Skin epidermis (tissue), 12 donors: ENCODE data around the gene TBCK.

Source experiments
- H3K27ac ChIP-seq, 21 experiments: fragments of 200-600 bp; sonication (generic) in 11 of 21; one replicate each; pipeline ENCODE4 v1.5.0; 2020; ENCODE audit warnings: mild to moderate bottlenecking in 3 of 21, inconsistent platforms in 2 of 21, moderate library complexity in 2 of 21
- H3K4me3 ChIP-seq, 7 experiments: fragments of 200-600 bp; sonication (generic) in 2 of 7; one replicate each; pipeline ENCODE4 v1.5.0; 2020; ENCODE audit warnings: inconsistent platforms in 2 of 7, mild to moderate bottlenecking in 2 of 7, moderate library complexity in 1 of 7

Gene TBCK

GRCh38 chr4:106032851-106033286 lies 283.1 kb downstream of the TBCK start:
- Histone ChIP-seq H3K27ac (no peak overlapping the region), H3K4me3 (no peak overlapping the region)

- Histone ChIP-seq H3K27ac (no peak overlapping the region), H3K4me3 (no peak overlapping the region)
Measured at GRCh38 chr4:106022454-106022853, 293.6 kb downstream of the TBCK start.

GRCh38 chr4:106021737-106022410 lies 294.1 kb downstream of the TBCK start:
- no peak overlapping the region for H3K4me3 ChIP-seq
- H3K27ac ChIP-seq, result no peak overlapping the region

GRCh38 chr4:106019771-106020170 lies 296.2 kb downstream of the TBCK start:
- H3K4me3 ChIP-seq, result no peak overlapping the region

GRCh38 chr4:106017975-106018374 lies 298.0 kb downstream of the TBCK start:
- Histone ChIP-seq H3K27ac (no peak overlapping the region), H3K4me3 (no peak overlapping the region)

More at GRCh38 chr4:106019771-106020170, 296.2 kb downstream of the TBCK start:
- H3K27ac ChIP-seq, result no peak overlapping the region

DNA sequence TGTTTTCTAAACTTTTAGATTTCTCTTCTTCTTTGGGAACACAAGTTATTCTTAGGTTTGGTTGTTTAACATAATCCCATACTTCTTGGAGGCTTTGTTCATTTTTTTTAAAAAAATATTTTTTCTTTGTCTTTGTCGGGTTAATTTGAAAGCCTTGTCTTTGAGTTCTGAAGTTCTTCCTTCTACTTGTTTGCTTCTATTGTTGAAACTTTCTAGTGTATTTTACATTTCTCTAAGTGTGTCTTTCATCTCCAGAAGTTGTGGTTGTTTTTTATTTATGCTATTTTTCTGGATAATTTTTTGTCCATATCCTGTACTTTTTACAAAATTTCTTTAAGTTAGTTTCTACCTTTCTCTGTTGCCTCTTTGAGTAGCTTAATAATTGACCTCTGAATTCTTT lies 304.6 kb downstream of the TBCK start:
- Histone ChIP-seq H3K27ac (no peak overlapping the region), H3K4me3 (no peak overlapping the region)

DNA sequence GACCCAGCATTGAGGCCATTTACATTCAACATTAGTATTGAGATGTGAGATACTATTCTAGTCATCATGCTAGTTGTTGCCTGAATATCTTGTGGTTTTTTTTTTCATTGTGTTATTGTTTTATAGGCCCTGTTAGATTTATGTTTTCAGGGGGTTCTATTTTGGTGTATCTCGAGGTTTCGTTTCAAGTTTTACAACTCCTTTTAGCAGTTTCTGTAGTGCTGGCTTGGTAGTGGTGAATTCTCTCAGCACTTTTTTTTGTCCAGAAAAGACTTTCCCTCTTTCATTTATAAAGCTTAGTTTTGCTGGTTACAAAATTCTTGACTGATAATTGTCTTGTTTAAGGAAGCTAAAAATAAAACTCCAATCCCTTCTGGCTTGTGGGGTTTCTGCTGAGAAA lies 305.2 kb downstream of the TBCK start:
- Histone ChIP-seq H3K4me3 (no peak overlapping the region), H3K27ac (no peak overlapping the region)

DNA sequence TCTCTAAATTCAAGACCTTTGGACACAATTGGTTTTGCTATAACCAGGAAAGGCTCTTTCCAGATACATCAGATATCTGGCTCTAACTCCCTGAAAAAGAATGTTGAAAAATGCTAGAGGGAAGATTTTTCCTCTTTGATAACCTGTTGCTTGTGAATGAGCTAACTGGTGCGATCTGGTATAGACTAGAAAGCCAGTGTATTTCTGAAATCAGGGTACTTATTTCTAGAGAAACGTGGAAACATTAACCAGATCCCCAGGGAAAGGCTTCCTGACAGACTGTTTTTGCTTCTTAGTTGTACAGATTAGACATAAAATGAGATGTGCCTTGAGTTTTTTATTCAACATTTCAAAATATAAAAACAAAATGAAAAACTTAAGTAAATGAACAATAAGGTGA lies 313.0 kb downstream of the TBCK start:
- Histone ChIP-seq H3K27ac (no peak overlapping the region), H3K4me3 (no peak overlapping the region)

- Histone ChIP-seq H3K27ac (no peak overlapping the region), H3K4me3 (no peak overlapping the region)
Measured at GRCh38 chr4:105998171-105999063, 317.6 kb downstream of the TBCK start.

DNA sequence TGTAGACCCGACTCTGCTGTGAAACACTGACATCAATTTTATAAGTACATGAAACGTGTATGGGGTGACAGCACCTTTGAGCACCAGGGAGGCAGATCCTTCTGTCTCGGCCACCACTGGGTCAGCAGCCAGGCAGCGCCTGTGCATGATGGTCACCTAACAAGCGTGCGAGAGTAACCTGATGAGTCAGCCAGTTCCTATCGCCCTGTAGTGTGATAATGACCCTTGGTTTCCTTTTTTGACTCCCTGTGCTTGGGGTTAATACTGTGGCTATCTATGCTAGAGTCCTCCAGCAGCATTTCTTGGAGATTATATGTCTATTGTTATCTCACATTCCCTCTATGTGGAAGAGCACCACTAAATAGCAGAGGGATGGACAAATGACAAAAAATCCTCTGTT lies 319.2 kb downstream of the TBCK start:
- Histone ChIP-seq H3K27ac (no peak overlapping the region), H3K4me3 (no peak overlapping the region)

DNA sequence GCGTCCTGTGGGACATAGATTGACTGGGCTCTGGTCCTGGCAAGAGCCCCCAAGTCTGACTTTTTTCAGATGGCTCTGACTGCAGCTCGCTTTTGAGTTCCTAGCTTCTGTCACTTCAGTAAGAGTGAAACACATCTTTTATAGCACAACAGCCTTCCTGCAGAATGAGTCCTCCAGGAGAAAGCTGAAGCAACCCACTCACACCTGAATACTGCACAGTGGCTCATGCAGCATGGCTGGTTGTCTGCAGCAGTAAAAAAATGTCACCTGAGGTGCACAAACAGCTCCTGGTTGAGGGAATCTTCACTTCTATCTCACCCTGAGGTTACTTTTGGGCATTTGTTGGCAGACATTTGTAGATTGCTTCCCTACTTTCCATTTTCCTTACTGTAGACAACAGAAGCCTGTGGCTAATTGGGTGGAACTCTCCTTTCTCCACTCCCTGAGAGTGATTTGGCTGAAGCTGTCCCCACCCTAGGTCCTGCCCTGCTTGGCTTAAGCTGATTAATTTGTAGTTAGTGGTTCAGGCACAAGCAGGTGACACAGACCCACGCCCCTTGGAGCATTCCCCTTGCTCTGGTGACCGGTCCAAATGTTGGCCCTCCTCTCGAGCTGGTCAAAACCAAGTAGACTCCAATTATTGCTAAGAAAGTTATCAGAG lies 321.0 kb downstream of the TBCK start:
- Histone ChIP-seq H3K4me3 (no peak overlapping the region), H3K27ac (no peak overlapping the region)

DNA sequence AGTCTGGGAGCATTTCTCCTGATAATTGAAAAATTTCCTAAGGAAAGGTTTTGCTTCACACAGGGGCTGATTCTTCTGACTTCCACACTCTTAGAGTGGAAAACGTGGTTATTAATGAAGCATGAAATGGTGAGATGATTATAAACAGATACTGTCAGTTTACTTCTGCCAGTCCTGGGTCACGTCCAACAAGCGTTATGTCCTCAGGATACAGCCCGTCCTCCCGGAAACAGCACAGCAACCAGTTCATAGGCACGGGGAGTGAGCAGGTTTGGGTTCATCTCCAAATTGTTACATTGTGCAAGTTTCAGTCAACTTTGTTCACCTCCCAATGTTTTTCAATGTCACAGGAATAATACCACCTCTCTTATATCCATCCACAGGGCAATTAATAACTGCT lies 321.9 kb downstream of the TBCK start:
- H3K4me3 ChIP-seq, result no peak overlapping the region
- H3K27ac ChIP-seq, result no peak overlapping the region

GRCh38 chr4:105992641-105993305 lies 323.2 kb downstream of the TBCK start:
- Histone ChIP-seq H3K27ac (no peak overlapping the region), H3K4me3 (no peak overlapping the region)

- Histone ChIP-seq H3K4me3 (no peak overlapping the region), H3K27ac (no peak overlapping the region)
Measured at GRCh38 chr4:105991726-105992125, 324.3 kb downstream of the TBCK start.
